HG03139 (cell line): ENCODE data around the gene VEPH1.

Source experiments
- ATAC-seq: cut with Tn5 transposase; IDR thresholded peaks from one replicate; pipeline ENCODE4 v1.9.1; 2021; ENCODE audit not compliant: unreplicated experiment

VEPH1 gene

DNA sequence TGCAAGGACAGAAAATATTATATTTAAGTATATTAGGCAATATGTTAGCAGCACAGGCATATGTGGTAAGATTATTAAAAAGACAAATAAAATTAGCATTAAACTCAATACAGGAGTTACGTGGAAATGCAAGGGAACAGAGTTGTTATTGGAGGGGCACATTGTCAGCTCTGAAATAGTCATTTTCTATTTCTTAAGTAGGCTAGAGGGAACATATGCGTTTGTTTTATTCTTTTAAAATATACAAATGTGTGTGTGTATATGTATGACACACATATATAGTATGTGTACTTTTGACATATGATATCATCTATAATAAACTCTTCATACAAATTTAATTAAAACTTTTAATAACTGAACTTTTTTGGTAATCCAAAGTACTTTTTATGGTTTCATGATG, 22.8 kb upstream of the VEPH1 start:
- no peak for ATAC-seq

- no peak for ATAC-seq
These were observed 20.6 kb upstream of the VEPH1 start for GRCh38 chr3:157523814-157524213.

DNA sequence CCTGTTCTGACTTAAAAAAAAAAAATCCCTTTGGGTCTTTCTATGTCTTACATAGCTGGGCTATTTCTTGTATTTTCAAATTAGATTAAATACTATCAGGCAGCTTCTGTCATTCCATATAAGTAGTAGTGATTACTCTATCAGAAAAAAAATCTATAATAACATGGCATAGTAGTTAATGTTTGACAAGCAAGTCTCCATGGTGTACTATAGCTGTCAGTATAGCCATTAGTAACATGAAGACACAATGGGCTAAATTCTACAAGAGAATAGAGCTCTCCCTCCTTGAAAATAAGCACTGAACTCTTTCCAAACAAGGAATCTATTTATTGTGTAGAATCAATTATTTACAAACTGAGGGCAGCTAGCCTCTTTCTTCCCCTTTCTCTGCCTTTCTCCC, 19.4 kb upstream of the VEPH1 start:
- no peak for ATAC-seq

DNA sequence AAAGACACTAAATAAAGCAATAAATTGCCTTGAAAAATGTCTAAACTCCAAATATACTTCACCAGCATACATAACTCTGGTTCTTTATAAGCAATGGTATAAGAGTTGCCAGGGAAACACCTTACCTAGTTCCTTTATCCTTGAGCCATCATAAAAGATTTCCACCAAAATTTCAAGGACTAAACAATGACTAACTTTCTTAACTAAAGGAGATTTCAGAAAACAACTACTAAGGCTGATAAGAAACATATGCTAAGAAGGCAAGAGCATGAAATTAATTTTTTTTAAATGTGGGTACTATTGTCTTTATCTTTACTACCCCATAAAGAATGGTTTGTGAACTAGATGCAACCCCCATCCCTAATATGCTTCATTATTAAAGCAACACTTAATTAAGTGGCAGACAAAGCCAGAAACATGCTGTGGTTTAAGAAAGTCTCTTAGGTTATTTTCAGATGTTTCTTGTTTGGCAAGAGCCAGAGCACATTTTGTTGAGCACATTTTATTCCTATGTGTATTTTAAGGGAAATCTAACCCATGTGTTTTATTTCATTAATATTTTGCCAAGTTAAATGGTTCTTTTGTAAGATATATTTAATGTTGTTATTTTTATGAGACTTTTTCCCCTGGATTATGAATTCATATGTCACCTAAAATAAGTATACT, 17.4 kb upstream of the VEPH1 start:
- no peak for ATAC-seq

DNA sequence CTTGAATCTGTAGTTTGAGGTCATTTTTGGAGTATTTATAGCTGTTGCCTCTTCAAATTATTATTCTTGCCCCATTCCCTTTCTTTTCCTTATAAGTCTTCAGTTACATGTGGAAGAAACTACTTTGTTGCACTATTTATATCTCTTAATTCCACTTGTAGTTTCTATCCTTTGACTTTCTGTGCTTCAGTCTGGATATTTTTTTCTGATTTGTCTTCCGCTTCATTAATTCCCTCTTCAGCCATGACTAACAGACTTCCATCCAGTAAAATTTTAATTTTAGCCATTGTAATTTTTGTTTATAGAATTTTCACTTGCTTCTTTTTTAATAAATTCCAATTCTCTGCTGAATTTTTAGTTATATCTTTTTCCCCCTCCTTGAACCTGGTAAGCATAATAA, 15.7 kb upstream of the VEPH1 start:
- no peak for ATAC-seq

GRCh38 chr3:157516928-157517327, 13.7 kb upstream of the VEPH1 start:
- ATAC-seq: no peak

DNA sequence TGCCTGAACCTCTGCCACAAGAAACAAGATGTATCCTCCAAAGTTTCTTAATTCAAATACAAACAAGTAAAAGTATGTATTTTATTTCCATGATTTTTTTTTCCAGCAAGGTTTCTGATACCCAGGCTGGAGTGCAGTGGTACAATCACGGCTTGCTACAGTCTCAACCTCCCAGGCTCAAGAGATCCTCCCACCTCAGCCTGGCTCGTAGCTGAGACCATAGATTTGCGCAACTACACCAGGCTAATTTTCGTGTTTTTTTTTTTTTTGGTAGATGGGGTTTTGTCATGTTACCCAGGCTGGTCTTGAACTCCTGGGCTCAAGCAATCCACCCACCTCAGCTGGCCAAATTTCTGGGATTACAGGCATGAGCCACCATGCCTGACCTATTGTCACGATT, 12.2 kb upstream of the VEPH1 start:
- no peak for ATAC-seq

DNA sequence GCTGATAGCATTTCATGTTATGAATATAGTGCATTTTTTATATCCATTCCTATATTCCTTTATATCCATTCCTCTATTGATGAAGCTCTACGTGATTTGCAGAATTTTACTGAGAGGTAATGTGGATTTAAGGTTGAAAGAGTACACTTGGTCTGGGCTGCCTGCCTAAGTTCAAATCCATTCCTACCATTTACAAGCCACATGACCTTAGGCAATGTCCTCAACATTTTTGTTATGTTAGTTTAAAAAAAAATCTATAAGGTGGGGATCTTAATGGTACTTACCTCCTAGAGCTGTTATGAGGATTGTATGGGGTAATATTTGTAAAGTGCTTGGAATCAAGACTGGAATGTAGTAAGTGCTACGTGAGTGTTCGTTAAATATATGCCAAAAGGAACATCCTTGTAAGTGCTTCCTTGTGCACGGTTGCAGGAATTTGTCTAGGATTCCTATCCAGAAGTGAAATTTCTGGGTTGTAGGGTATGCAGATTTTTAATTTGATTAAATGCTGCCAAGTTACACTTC, 11.2 kb upstream of the VEPH1 start:
- no peak for ATAC-seq

DNA sequence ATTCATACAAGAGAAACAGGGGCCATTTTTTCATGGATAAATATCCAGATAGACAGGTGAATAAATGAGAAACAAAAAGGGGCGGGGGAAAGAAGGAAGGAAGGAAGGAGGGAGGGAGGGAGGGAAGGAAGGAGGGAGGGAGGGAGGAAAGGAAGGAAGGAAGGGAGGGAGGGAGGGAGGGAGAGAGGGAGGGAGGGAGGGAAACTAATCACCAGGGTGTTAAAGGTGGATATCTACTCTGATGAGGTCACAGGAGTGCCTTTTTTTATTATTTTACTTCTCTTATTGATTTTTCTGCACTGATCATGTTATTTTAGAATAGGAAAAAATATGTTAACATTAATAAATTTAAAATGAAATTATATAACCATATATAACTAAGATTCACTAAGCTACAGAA, 10.4 kb upstream of the VEPH1 start:
- ATAC-seq: no peak

- no peak for ATAC-seq
These were observed 9.3 kb upstream of the VEPH1 start for GRCh38 chr3:157512534-157512933.

DNA sequence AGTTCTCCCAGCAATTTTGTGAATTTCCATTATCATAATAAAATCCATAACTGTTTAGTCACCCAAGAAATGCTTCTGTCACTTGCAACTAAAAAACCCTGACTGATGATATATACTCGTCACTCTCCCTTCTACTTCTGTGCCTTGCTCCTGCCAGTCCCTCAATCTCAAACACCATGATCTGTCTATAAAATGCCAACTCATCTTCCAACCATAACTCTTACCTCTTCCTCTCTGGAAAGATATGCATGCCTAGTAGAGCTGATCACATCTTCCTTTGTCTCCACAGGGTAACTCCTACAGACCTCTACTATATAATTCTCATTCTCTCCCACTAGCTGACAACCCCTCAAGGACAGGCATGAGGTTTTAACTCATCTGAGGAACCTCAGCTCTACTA, 5.2 kb upstream of the VEPH1 start:
- ATAC-seq: no peak

DNA sequence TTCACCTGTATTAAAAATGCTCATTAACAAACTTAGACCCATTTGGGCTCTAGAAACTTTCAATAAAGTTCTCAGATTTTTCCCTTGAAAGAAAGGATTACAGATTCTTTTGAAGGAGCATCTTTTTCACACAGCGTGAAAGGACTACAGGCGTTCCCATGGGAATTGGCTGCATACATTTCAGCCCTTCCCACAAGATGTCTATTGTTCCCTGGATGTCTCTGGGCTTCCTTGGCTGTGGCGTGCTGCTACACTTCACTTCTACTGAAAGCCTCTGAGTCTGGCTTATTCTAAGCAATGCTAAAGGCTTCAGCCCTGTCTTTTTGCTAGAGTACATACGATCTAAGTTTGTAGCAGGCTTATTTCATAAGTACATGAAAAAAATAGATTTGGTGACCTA, 1.4 kb downstream of the VEPH1 start:
- no peak for ATAC-seq

GRCh38 chr3:157500232-157500631, 3.0 kb downstream of the VEPH1 start:
- no peak for ATAC-seq

DNA sequence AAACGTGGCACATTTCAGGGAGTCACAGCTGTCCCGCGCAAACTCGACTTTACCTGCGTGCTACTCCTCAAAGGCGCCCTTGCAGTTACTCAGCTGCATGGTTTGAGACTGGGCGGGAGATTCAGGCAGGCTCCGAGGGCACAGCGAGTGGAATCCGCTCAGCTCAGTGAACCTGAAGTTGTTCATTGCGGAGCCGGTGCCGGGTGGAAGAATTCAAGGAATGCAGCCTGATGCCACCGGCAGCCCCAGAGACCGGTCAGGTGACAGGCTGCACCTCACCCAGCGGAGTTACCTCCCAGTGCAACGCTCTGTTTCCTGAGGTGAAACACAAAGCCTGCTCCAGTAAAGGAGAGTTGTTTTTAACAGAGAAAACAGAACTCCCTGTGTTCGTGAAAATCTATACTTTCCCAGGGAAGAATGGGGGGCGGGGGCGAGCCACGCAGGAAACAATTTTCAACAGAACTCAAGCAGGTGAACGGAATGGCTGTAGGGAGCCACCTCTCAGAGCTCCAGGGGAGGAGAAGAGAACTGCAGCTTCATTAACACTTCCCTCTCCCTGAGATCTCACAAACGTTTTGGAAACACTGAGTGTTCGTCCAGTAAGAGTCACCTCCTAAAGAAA, 3.8 kb downstream of the VEPH1 start:
- no peak for ATAC-seq

DNA sequence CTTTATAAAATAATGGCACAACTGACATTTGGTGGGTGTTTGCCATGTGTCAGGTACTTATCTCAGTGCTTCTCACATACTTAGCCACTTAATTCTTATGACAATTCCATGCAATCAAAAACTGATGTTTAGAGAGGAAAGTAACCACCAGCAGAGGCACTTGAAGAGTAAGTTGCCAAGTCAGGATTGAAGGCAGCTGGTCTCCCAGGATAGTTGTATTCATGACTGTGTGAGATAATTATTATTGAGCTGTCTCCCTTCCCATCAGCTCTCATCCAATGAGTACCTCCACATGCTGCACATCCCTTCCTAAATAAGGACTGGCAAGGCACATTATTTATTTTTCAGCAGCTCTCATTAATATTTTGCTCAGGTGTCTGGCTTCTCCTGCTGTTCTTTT, 4.8 kb downstream of the VEPH1 start:
- ATAC-seq: no peak

- no peak for ATAC-seq
These were observed 7.4 kb downstream of the VEPH1 start for GRCh38 chr3:157495846-157496245.

- ATAC-seq: no peak
These were observed 8.5 kb downstream of the VEPH1 start for GRCh38 chr3:157494581-157495281.

DNA sequence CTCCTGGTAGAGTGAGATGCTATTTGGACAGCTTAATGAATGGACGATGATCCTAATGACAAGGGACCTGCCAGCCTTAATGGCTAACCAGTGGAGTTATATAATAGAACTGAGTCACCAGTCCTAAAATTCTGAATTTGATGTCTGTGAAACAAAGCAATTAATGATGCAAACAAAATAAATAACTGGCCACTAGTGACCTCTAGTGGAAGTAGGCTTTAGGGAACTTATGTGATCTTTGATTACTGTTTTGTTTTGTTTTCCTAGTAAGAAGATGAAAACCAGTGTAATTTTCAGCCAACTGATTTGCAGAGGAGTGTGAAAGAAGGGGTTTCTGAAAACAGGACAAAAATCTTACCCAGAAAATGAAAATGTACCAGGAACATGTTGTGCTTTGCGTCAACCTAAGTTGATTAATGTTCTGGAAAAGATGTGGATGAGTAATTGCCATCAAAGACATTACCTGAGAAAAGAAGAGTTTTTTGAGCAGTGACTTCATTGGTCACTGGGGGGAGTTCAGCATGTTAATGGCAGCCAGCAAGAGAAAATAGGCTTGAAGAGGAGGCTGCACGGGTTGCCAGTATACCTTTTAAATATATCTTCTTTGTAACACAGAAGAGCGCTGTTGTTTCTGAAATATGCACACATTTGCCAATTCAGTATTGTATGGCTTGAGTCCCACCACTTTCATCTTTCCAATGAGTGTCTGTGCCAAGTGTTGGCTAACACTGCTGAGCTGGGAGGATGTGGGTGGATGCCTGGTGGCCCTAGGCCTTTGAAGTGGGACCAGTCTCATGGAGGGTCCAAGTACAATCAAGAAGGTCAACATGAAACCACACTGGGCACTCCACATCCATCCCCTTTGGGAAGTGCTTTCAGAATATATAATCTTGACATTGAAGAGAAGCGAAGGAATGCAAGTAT, 9.3 kb downstream of the VEPH1 start:
- ATAC-seq: no peak

DNA sequence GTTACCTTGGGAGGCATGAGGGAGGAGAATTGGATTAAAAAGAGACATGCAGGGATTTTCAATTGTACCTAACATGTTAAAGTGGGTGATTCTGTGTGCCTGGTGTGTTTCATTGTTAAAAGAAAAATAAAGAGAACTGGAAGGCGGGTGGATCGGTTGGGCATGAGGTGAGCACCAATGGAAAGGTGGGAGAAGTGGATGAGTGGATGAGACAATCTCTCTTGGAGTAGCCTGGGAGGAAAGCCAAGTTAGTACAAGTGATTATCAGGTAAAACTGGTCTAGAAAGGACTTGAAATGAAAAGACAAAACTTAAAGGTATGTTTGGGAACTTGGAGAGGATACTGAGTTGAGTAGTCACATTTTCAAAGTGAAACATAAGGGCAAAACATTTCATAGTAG, 12.1 kb downstream of the VEPH1 start:
- ATAC-seq: no peak

DNA sequence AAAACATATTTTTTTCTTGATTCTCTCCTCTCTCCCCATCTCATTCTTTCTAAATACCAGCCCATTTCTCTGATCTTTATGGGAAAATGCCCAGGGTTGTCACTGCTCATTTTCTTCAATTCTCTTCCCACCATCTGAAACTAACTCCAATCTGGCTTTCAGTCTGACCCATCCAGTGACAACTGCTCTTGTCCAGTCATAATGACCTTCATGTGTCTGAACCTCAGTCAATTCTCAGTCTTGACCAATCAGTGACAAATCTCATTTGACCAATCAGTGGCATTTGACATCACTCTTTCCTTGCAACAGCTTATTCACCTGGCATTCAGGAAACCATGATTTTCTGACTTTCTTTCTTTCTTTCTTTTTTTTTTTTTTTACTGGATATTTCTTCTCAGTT, 15.1 kb downstream of the VEPH1 start:
- no peak for ATAC-seq

DNA sequence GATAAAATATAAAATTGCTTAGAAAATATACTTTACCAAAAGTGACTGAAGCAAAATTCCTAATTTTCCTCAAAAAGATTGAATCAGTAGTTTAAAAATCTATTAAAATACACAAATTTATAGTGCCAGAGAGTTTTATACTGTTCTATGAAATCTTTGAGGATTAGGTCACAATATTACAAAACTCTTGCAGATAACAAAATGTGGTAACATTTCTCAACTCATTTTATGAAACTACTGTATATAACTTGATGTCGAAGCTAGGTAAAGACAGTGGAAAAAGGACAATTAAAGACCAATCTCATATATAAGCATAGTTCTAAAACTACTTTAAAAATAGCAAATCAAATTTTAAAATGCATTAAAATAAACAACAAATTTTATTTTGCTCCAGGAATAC, 15.9 kb downstream of the VEPH1 start:
- ATAC-seq: no peak
